Measurements from ENCODE around the gene HTR7. TPM values are rescaled to one million over a fixed set of nuclear protein-coding genes. Genes with fewer than 3 reads are reported as not detected.

Gene HTR7
- total RNA-seq, 6 donors from 2014 or later: 0.54 to 0.64 (median 0.59) TPM; not detected in 3

GRCh38 chr10:90709727-90710126 is 148.1 kb downstream of the HTR7 start:
- Histone ChIP-seq H3K4me1 (no peaks in the 10 kb centered on the region), H3K36me3 (no peaks in the 10 kb centered on the region), H3K27me3 (no peaks in the 10 kb centered on the region), H3K4me3 (no peak overlapping the region), H3K9me3 (no peaks in the 10 kb centered on the region), H3K27ac (no peak overlapping the region)
- ATAC-seq (ENCODE audit: low FRiP score in 2 of 2) (no peak), DNase-seq (no peak)
- TF ChIP-seq POLR2A (IDR thresholded peaks at IDR 0.05) (no peak), EP300 (IDR thresholded peaks at IDR 0.05) (no peak), POLR2AphosphoS5 (IDR thresholded peaks at IDR 0.05) (no peak)
- TF ChIP-seq, protein P1, sequence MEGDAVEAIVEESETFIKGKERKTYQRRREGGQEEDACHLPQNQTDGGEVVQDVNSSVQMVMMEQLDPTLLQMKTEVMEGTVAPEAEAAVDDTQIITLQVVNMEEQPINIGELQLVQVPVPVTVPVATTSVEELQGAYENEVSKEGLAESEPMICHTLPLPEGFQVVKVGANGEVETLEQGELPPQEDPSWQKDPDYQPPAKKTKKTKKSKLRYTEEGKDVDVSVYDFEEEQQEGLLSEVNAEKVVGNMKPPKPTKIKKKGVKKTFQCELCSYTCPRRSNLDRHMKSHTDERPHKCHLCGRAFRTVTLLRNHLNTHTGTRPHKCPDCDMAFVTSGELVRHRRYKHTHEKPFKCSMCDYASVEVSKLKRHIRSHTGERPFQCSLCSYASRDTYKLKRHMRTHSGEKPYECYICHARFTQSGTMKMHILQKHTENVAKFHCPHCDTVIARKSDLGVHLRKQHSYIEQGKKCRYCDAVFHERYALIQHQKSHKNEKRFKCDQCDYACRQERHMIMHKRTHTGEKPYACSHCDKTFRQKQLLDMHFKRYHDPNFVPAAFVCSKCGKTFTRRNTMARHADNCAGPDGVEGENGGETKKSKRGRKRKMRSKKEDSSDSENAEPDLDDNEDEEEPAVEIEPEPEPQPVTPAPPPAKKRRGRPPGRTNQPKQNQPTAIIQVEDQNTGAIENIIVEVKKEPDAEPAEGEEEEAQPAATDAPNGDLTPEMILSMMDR (IDR thresholded peaks at IDR 0.05): no peak
- WGBS, 2 donors: 92 to 100% methylated on average over 2 of the region's 2 CpGs

DNA sequence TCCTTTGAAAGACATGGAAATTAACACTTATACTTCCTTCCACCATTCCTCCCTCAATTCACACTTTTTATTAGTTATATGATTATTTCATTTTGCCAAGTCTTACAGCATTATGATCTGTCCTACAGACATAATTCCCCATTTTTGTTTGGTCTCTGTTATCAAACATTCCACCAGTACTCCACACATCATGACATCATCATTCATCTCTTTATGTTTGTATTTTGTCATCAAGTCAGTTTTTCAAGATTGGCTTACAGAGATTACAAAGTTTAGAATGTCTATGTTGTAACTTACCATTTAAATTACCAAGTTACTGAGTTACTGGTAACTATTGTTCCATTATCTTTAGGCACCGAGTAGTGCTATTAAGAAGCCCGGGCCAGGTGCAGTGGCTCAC is 150.2 kb downstream of the HTR7 start:
- no peaks in the 10 kb centered on the region for H3K36me3 ChIP-seq
- no peaks in the 10 kb centered on the region for H3K9me3 ChIP-seq
- H3K27ac ChIP-seq: no peak overlapping the region
- H3K4me3 ChIP-seq: no peak overlapping the region
- H3K4me1 ChIP-seq: no peaks in the 10 kb centered on the region
- no peak for ATAC-seq (ENCODE audit: low FRiP score in 2 of 2)
- H3K27me3 ChIP-seq: no peaks in the 10 kb centered on the region
- no peak for DNase-seq
- 82 to 86% methylated on average over 2 of the region's 2 CpGs for WGBS, 2 donors
- TF ChIP-seq POLR2AphosphoS5 (IDR thresholded peaks at IDR 0.05) (no peak), POLR2A (IDR thresholded peaks at IDR 0.05) (no peak), EP300 (IDR thresholded peaks at IDR 0.05) (no peak)
- TF ChIP-seq, protein P1 (IDR thresholded peaks at IDR 0.05): no peak

- DNase-seq (no peak), ATAC-seq (ENCODE audit: low FRiP score in 2 of 2) (no peak)
- Histone ChIP-seq H3K27ac (no peak overlapping the region), H3K27me3 (no peaks in the 10 kb centered on the region), H3K4me1 (no peaks in the 10 kb centered on the region), H3K9me3 (no peaks in the 10 kb centered on the region), H3K4me3 (no peak overlapping the region), H3K36me3 (no peaks in the 10 kb centered on the region)
- no peak for TF ChIP-seq POLR2A (IDR thresholded peaks at IDR 0.05)
- no peak for TF ChIP-seq POLR2AphosphoS5 (IDR thresholded peaks at IDR 0.05)
- TF ChIP-seq, protein P1 (IDR thresholded peaks at IDR 0.05): no peak
- no peak for TF ChIP-seq EP300 (IDR thresholded peaks at IDR 0.05)
Measured at GRCh38 chr10:90701428-90701827, 156.4 kb downstream of the HTR7 start.

GRCh38 chr10:90695915-90696676 is 161.7 kb downstream of the HTR7 start:
- no peaks in the 10 kb centered on the region for H3K27me3 ChIP-seq
- no peak overlapping the region for H3K27ac ChIP-seq
- 81% methylated on average over 6 of the region's 6 CpGs for WGBS, 2 donors
- no peaks in the 10 kb centered on the region for H3K4me1 ChIP-seq
- no peak for DNase-seq
- no peak for ATAC-seq (ENCODE audit: low FRiP score in 2 of 2)
- no peaks in the 10 kb centered on the region for H3K36me3 ChIP-seq
- H3K4me3 ChIP-seq: no peak overlapping the region
- no peaks in the 10 kb centered on the region for H3K9me3 ChIP-seq
- TF ChIP-seq, protein P1 (IDR thresholded peaks at IDR 0.05): no peak
- no peak for TF ChIP-seq POLR2AphosphoS5 (IDR thresholded peaks at IDR 0.05)

Small RNA genes within 50 kb of the gene (small RNA-seq; reads per million reads assigned to genes)
- gene RF00019: 0 reads per million in 4 donors

Other genes with a start within 250 kb of the HTR7 start
- gene RPP30, start 13.9 kb upstream of the HTR7 start, total RNA-seq: 10 to 100 TPM in 5 of 6 donors, 1 to 10 TPM in 1; 9.9 to 28.8 (median 23.2) TPM
- gene ANKRD1, start 63.0 kb upstream of the HTR7 start, total RNA-seq: 100 to 1,000 TPM in 2 of 6 donors, 10 to 100 TPM in 3, not detected in 1; 28.0 to 223 (median 46.6) TPM